IMR-90 (cell line): ENCODE data around the gene LTA. TPM values are rescaled to one million over a fixed set of nuclear protein-coding genes. Genes with fewer than 3 reads are reported as not detected.

ENCODE experiments used
- ATAC-seq: fragments of 200-7000 bp; cut with Tn5 transposase; 2 replicates; pipeline ENCODE4 v1.9.1; 2020; ENCODE audit warnings: low read depth, mild to moderate bottlenecking, moderate library complexity
- BruUV-seq: library from RNA; stranded (reverse); fragments of 400-500 nt; replicated peaks from 2 replicates; lab custom pipeline; 2021; lab: Mats Ljungman, UMichigan
- CTCF ChIA-PET: fragments of 300-600 bp; formaldehyde crosslinking; extraction: SDS; loops from one replicate; lab custom pipeline; 2021; ENCODE audit warnings: antibody characterized with exemption; lab: Yijun Ruan, JAX
- POLR2A ChIA-PET: fragments of 300-600 bp; sonication (Branson Sonifier 250); formaldehyde crosslinking; loops from one replicate; lab custom pipeline; 2022; ENCODE audit warnings: antibody characterized with exemption; ENCODE audit not compliant: unreplicated experiment; lab: Charles Lee
- DNase-seq: peaks from one replicate; pipeline ENCODE4 v3.0.0; 2013
- H2AFZ ChIP-seq: replicated peaks from 2 replicates; pipeline ENCODE3; 2013; ENCODE audit warnings: low read length, mild to moderate bottlenecking; ENCODE audit not compliant: poor library complexity
- H2AK5ac ChIP-seq: 2 replicates; pipeline ENCODE4 v1.6.1; 2013; ENCODE audit warnings: low read depth, low read length, inconsistent platforms
- H2AK9ac ChIP-seq: replicated peaks from 2 replicates; pipeline ENCODE3; 2013; ENCODE audit warnings: mild to moderate bottlenecking, low read depth, low read length, moderate library complexity; ENCODE audit not compliant: poor library complexity
- H2BK120ac ChIP-seq: 2 replicates; pipeline ENCODE4 v1.6.1; 2013; ENCODE audit warnings: low read depth, low read length, inconsistent platforms
- H2BK15ac ChIP-seq: 3 replicates; pipeline ENCODE4 v1.6.1; 2013; ENCODE audit warnings: low read depth, low read length, inconsistent platforms
- H2BK20ac ChIP-seq: 2 replicates; pipeline ENCODE4 v1.6.1; 2013; ENCODE audit warnings: low read depth, mild to moderate bottlenecking, inconsistent platforms, low read length, moderate library complexity
- H2BK5ac ChIP-seq: 2 replicates; pipeline ENCODE4 v1.6.1; 2013; ENCODE audit warnings: mild to moderate bottlenecking, low read depth, low read length, inconsistent platforms; ENCODE audit not compliant: poor library complexity, severe bottlenecking
- H3K14ac ChIP-seq: replicated peaks from 2 replicates; pipeline ENCODE4 v1.6.1; 2013; ENCODE audit warnings: low read depth, low read length, inconsistent platforms
- H3K18ac ChIP-seq: 2 replicates; pipeline ENCODE4 v1.6.1; 2013; ENCODE audit warnings: low read depth, low read length, control low read depth
- H3K23ac ChIP-seq: 2 replicates; pipeline ENCODE4 v1.6.1; 2013; ENCODE audit warnings: low read depth, low read length, inconsistent platforms
- H3K27ac ChIP-seq: 2 replicates; pipeline ENCODE4 v1.5.1; 2013; ENCODE audit warnings: mild to moderate bottlenecking, control low read depth, low read length; ENCODE audit not compliant: insufficient read depth
- H3K27me3 ChIP-seq: 2 replicates; pipeline ENCODE4 v1.6.1; 2013; ENCODE audit warnings: low read length; ENCODE audit not compliant: control insufficient read depth, insufficient read depth
- H3K36me3 ChIP-seq: 2 replicates; pipeline ENCODE4 v1.6.1; 2013; ENCODE audit warnings: low read length, mixed read lengths; ENCODE audit not compliant: control insufficient read depth, insufficient read depth
- H3K4ac ChIP-seq: 2 replicates; pipeline ENCODE4 v1.6.1; 2013; ENCODE audit warnings: low read depth, low read length, inconsistent platforms
- H3K4me1 ChIP-seq: 2 replicates; pipeline ENCODE4 v1.6.1; 2013; ENCODE audit warnings: low read length, mixed read lengths; ENCODE audit not compliant: control insufficient read depth, insufficient read depth
- H3K4me2 ChIP-seq: 2 replicates; pipeline ENCODE4 v1.6.1; 2013; ENCODE audit warnings: low read depth, mild to moderate bottlenecking, control low read depth, low read length, moderate library complexity
- H3K4me3 ChIP-seq: 2 replicates; pipeline ENCODE4 v1.5.1; 2013; ENCODE audit warnings: low read depth, mild to moderate bottlenecking, control low read depth, low read length, moderate library complexity; ENCODE audit not compliant: insufficient read depth
- H3K56ac ChIP-seq: 2 replicates; pipeline ENCODE4 v1.6.1; 2013; ENCODE audit warnings: low read length, inconsistent platforms; ENCODE audit not compliant: insufficient read depth; ENCODE audit errors: extremely low read depth
- H3K79me1 ChIP-seq, 2 experiments: 2 replicates each; pipeline ENCODE4 v1.6.1; 2013; ENCODE audit warnings: low read length in 2 of 2, inconsistent platforms in 1 of 2, low read depth in 1 of 2
- H3K9ac ChIP-seq: 2 replicates; pipeline ENCODE4 v1.6.1; 2013; ENCODE audit warnings: low read depth, low read length, control low read depth
- H3K9me1 ChIP-seq: 2 replicates; pipeline ENCODE4 v1.6.1; 2013; ENCODE audit warnings: low read length, inconsistent platforms; ENCODE audit not compliant: insufficient read depth
- H3K9me3 ChIP-seq: 2 replicates; pipeline ENCODE4 v1.6.1; 2013; ENCODE audit warnings: low read length; ENCODE audit not compliant: control insufficient read depth, insufficient read depth
- H4K20me1 ChIP-seq: 2 replicates; pipeline ENCODE4 v1.6.1; 2013; ENCODE audit warnings: low read length, inconsistent platforms; ENCODE audit not compliant: insufficient read depth
- H4K5ac ChIP-seq: 2 replicates; pipeline ENCODE4 v1.6.1; 2013; ENCODE audit warnings: mild to moderate bottlenecking, low read depth, low read length, control low read depth
- H4K8ac ChIP-seq, 2 experiments: 2 replicates each; pipeline ENCODE4 v1.6.1; 2013; ENCODE audit warnings: low read depth in 2 of 2, low read length in 2 of 2, control low read depth in 1 of 2, inconsistent platforms in 1 of 2
- H4K91ac ChIP-seq: 2 replicates; pipeline ENCODE4 v1.6.1; 2013; ENCODE audit warnings: low read depth, low read length, inconsistent platforms; ENCODE audit not compliant: insufficient read depth
- CEBPB ChIP-seq: IDR thresholded peaks from 2 replicates; pipeline ENCODE4 v1.6.1; 2012; ENCODE audit warnings: low read depth, low read length, improper control_type of control experiment
- MAZ ChIP-seq: IDR thresholded peaks from 2 replicates; pipeline ENCODE4 v1.6.1; 2012; ENCODE audit warnings: low read depth, mild to moderate bottlenecking, low read length, improper control_type of control experiment, moderate library complexity, borderline replicate concordance
- NFE2L2 ChIP-seq: fragments of 150-350 bp; IDR thresholded peaks from 2 replicates; pipeline ENCODE4 v1.6.1; 2016; ENCODE audit warnings: low read depth, mild to moderate bottlenecking, low read length
- RAD21 ChIP-seq: IDR thresholded peaks from 2 replicates; pipeline ENCODE4 v1.6.1; 2012; ENCODE audit warnings: low read length, improper control_type of control experiment
- whole genome bisulfite sequencing, 2 experiments: methylation state at CpG; one replicate each; pipeline versions ENCODE4 v1.1.5 to v1.1.7; 2013; ENCODE audit warnings: missing lambda C conversion rate in 2 of 2; ENCODE audit not compliant: insufficient read length in 1 of 2; ENCODE audit errors: extremely low coverage in 2 of 2; 5-methylcytosine and 5-hydroxymethylcytosine counted together
- dilution Hi-C: fragments of 300-500 bp; cut with HindIII; formaldehyde crosslinking; loops from one replicate; pipeline ENCODE4 v1.14.3; 2018; ENCODE audit warnings: low sequenced_read_pairs; ENCODE audit not compliant: unreplicated experiment
- in situ Hi-C: fragments of 300-500 bp; cut with MboI; formaldehyde crosslinking; loops from 3 replicates; pipeline ENCODE4 v1.14.3; 2019; ENCODE audit warnings: low sequenced_read_pairs, inconsistent platforms, mixed read lengths
- intact Hi-C: fragments of 100-400 bp; cut with micrococcal nuclease; formaldehyde crosslinking; loops from 2 replicates; pipeline ENCODE4 v1.10.0; 2022
- polyA plus RNA-seq, 3 experiments: library from polyadenylated mRNA; depleted of rRNA; stranded (reverse); fragments of >200 nt; gene quantifications; 2 replicates each; pipeline ENCODE4 v1.2.3, GENCODE V29; 2012; ENCODE audit warnings: low replicate concordance in 1 of 3
- total RNA-seq: library from RNA; depleted of rRNA; stranded (reverse); fragments of >200 nt; gene quantifications from 2 replicates; pipeline ENCODE4 v1.2.3, GENCODE V29; 2012

The LTA gene
- total and polyA plus RNA-seq, 2 of the 4 experiments (the other 2 are of a cell fraction), result not detected

DNA sequence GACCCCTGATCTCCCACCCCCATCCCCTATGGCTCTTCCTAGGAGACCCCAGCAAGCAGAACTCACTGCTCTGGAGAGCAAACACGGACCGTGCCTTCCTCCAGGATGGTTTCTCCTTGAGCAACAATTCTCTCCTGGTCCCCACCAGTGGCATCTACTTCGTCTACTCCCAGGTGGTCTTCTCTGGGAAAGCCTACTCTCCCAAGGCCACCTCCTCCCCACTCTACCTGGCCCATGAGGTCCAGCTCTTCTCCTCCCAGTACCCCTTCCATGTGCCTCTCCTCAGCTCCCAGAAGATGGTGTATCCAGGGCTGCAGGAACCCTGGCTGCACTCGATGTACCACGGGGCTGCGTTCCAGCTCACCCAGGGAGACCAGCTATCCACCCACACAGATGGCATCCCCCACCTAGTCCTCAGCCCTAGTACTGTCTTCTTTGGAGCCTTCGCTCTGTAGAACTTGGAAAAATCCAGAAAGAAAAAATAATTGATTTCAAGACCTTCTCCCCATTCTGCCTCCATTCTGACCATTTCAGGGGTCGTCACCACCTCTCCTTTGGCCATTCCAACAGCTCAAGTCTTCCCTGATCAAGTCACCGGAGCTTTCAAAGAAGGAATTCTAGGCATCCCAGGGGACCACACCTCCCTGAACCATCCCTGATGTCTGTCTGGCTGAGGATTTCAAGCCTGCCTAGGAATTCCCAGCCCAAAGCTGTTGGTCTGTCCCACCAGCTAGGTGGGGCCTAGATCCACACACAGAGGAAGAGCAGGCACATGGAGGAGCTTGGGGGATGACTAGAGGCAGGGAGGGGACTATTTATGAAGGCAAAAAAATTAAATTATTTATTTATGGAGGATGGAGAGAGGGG lies 1.4 kb downstream of the LTA start (continued):
- no peak for TF ChIP-seq NFE2L2

DNA sequence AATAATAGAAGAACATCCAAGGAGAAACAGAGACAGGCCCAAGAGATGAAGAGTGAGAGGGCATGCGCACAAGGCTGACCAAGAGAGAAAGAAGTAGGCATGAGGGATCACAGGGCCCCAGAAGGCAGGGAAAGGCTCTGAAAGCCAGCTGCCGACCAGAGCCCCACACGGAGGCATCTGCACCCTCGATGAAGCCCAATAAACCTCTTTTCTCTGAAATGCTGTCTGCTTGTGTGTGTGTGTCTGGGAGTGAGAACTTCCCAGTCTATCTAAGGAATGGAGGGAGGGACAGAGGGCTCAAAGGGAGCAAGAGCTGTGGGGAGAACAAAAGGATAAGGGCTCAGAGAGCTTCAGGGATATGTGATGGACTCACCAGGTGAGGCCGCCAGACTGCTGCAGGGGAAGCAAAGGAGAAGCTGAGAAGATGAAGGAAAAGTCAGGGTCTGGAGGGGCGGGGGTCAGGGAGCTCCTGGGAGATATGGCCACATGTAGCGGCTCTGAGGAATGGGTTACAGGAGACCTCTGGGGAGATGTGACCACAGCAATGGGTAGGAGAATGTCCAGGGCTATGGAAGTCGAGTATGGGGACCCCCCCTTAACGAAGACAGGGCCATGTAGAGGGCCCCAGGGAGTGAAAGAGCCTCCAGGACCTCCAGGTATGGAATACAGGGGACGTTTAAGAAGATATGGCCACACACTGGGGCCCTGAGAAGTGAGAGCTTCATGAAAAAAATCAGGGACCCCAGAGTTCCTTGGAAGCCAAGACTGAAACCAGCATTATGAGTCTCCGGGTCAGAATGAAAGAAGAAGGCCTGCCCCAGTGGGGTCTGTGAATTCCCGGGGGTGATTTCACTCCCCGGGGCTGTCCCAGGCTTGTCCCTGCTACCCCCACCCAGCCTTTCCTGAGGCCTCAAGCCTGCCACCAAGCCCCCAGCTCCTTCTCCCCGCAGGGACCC lies 2.3 kb downstream of the LTA start:
- in situ Hi-C loops, result no loop called here
- H3K27me3 ChIP-seq, result peaks cover 38% of the 10 kb centered on the region
- no peak overlapping the region for H3K4me3 ChIP-seq
- no peak overlapping the region for H4K8ac ChIP-seq
- intact Hi-C loops, result no loop called here
- WGBS, 2 experiments, result 59% methylated on average over 3 of the region's 14 CpGs; no CpG with 5 or more reads in 1 of the 2 experiments
- H3K27ac ChIP-seq, result no peak overlapping the region
- H3K23ac ChIP-seq, result no peak overlapping the region
- H2AK5ac ChIP-seq, result no peak overlapping the region
- no peak overlapping the region for H2BK20ac ChIP-seq
- no TSS peak for BruUV-seq
- H3K9me1 ChIP-seq, result no peaks in the 10 kb centered on the region
- no peak overlapping the region for H3K4me2 ChIP-seq
- H4K20me1 ChIP-seq, result no peaks in the 10 kb centered on the region
- H2AFZ ChIP-seq, result peak overlapping the region; percentile 21
- H3K18ac ChIP-seq, result no peak overlapping the region
- H3K4ac ChIP-seq, result no peak overlapping the region
- no peak overlapping the region for H2BK120ac ChIP-seq
- no peak overlapping the region for H3K56ac ChIP-seq
- POLR2A ChIA-PET, result no interaction called here
- no peak overlapping the region for H3K9ac ChIP-seq
- ATAC-seq, result no peak
- dilution Hi-C loops, result no loop called here
- no peaks in the 10 kb centered on the region for H3K36me3 ChIP-seq
- no peaks in the 10 kb centered on the region for H3K9me3 ChIP-seq
- no peak overlapping the region for H2AK9ac ChIP-seq
- no peak overlapping the region for H2BK15ac ChIP-seq
- no peaks in the 10 kb centered on the region for H3K4me1 ChIP-seq
- H4K5ac ChIP-seq, result no peak overlapping the region
- H3K79me1 ChIP-seq, result no peaks in the 10 kb centered on the region
- H4K91ac ChIP-seq, result no peak overlapping the region
- no peak overlapping the region for H3K14ac ChIP-seq
- DNase-seq, result no peak
- no peak overlapping the region for H2BK5ac ChIP-seq
- CTCF ChIA-PET, result interaction anchor here (0.6 to 1.4 kb wide), 2 partner anchors 18 to 20 kb away, joined by 3 read pairs; partner anchors contain the start of gene NCR3
- TF ChIP-seq RAD21, result no peak
- TF ChIP-seq MAZ, result no peak
- TF ChIP-seq CEBPB, result no peak
